GM23248 (cell line): ENCODE data around the gene TMEM30A. TPM values are rescaled to one million over a fixed set of nuclear protein-coding genes. Genes with fewer than 3 reads are reported as not detected.

ENCODE experiments used
- DNase-seq: peaks from one replicate; pipeline ENCODE4 v3.0.0-alpha.2; 2015
- H2AFZ ChIP-seq: fragments of 200-600 bp; sonication (generic); 2 replicates; pipeline ENCODE4 v1.6.1; 2016; ENCODE audit warnings: antibody characterized with exemption
- H3F3A ChIP-seq: fragments of 200-600 bp; sonication (generic); 2 replicates; pipeline ENCODE4 v1.6.1; 2016; ENCODE audit warnings: mild to moderate bottlenecking, antibody characterized with exemption, mixed run types; ENCODE audit not compliant: insufficient read depth
- H3K27ac ChIP-seq: fragments of 200-600 bp; sonication (generic); 2 replicates; pipeline ENCODE4 v1.5.1; 2016; ENCODE audit warnings: mild to moderate bottlenecking
- H3K27me3 ChIP-seq: fragments of 200-600 bp; sonication (generic); replicated peaks from 2 replicates; pipeline ENCODE4 v1.6.1; 2016; ENCODE audit warnings: mild to moderate bottlenecking; ENCODE audit not compliant: insufficient read depth
- H3K36me3 ChIP-seq: fragments of 200-600 bp; sonication (generic); 2 replicates; pipeline ENCODE4 v1.6.1; 2016; ENCODE audit warnings: low read depth, mild to moderate bottlenecking
- H3K4me1 ChIP-seq: fragments of 200-600 bp; sonication (generic); 2 replicates; pipeline ENCODE4 v1.6.1; 2016; ENCODE audit warnings: mild to moderate bottlenecking; ENCODE audit not compliant: insufficient read depth
- H3K4me2 ChIP-seq: fragments of 200-600 bp; sonication (generic); one replicate; pipeline ENCODE4 v1.6.1; 2016; ENCODE audit warnings: mild to moderate bottlenecking; ENCODE audit not compliant: unreplicated experiment
- H3K4me3 ChIP-seq: fragments of 200-600 bp; sonication (generic); 2 replicates; pipeline ENCODE4 v1.5.1; 2016; ENCODE audit warnings: mild to moderate bottlenecking
- H3K79me2 ChIP-seq: fragments of 200-600 bp; sonication (generic); 2 replicates; pipeline ENCODE4 v1.6.1; 2016; ENCODE audit warnings: mild to moderate bottlenecking; ENCODE audit not compliant: insufficient read depth
- H3K9ac ChIP-seq: fragments of 200-600 bp; sonication (generic); 2 replicates; pipeline ENCODE4 v1.6.1; 2016; ENCODE audit warnings: mild to moderate bottlenecking
- H3K9me2 ChIP-seq: fragments of 200-600 bp; sonication (generic); 2 replicates; pipeline ENCODE4 v1.6.1; 2016; ENCODE audit warnings: mixed run types, mild to moderate bottlenecking, moderate library complexity; ENCODE audit not compliant: insufficient read depth
- H3K9me3 ChIP-seq: fragments of 200-600 bp; sonication (generic); one replicate; pipeline ENCODE4 v1.6.1; 2017; ENCODE audit warnings: low read depth
- H4K20me1 ChIP-seq: fragments of 200-600 bp; sonication (generic); 2 replicates; pipeline ENCODE4 v1.6.0; 2016; ENCODE audit not compliant: insufficient read depth
- EZH2 ChIP-seq: fragments of 200-600 bp; sonication (generic); IDR thresholded peaks from 2 replicates; pipeline ENCODE4 v1.6.1; 2018; ENCODE audit warnings: antibody characterized with exemption, mild to moderate bottlenecking; ENCODE audit not compliant: insufficient read depth, poor library complexity, severe bottlenecking
- EZH2phosphoT487 ChIP-seq: fragments of 200-600 bp; sonication (generic); IDR thresholded peaks from 2 replicates; pipeline ENCODE4 v1.6.1; 2018; ENCODE audit warnings: antibody characterized with exemption, moderate library complexity, mild to moderate bottlenecking, low read depth; ENCODE audit not compliant: insufficient read depth
- WGBS, 2 experiments: methylation state at CpG; one replicate each; pipeline ENCODE4 v1.1.6; 2015 to 2017; ENCODE audit warnings: low lambda C conversion rate in 2 of 2, low coverage in 1 of 2; ENCODE audit errors: missing lambda C conversion rate in 2 of 2; 5-methylcytosine and 5-hydroxymethylcytosine counted together
- in situ Hi-C: fragments of 300-500 bp; cut with MboI; formaldehyde crosslinking; loops from 2 replicates; pipeline ENCODE4 v1.15.0; 2020
- polyA plus RNA-seq: library from polyadenylated mRNA; unstranded; fragments of >200 nt; fragmentation: Nextera tagmentation; extraction: Ambion mirVana; gene quantifications from 2 replicates; pipeline ENCODE4 v1.2.1, GENCODE V29; 2016
- total RNA-seq: library from RNA; depleted of rRNA; stranded (reverse); fragments of >200 nt; shearing (Covaris generic); gene quantifications from 2 replicates; pipeline ENCODE4 v1.2.3, GENCODE V29; 2014

The TMEM30A gene
- total and polyA plus RNA-seq, 2 experiments from 2014 or later: 125 to 152 TPM

GRCh38 chr6:75305573-75305972 is 21.0 kb upstream of the TMEM30A start:
- in situ Hi-C loops: no loop called here
- Histone ChIP-seq H3K4me1 (no peaks in the 10 kb centered on the region), H3K36me3 (no peaks in the 10 kb centered on the region), H2AFZ (no peak overlapping the region), H3K27me3 (peaks cover 5% of the 10 kb centered on the region; the same call in 1 of the 2 replicates), H4K20me1 (no peaks in the 10 kb centered on the region), H3K27ac (no peak overlapping the region), H3F3A (no peaks in the 10 kb centered on the region), H3K9ac (no peak overlapping the region), H3K9me3 (no peaks in the 10 kb centered on the region), H3K4me2 (no peak overlapping the region), H3K4me3 (no peak overlapping the region), H3K79me2 (no peaks in the 10 kb centered on the region), H3K9me2 (no peaks in the 10 kb centered on the region)
- no peak for DNase-seq
- WGBS, 2 experiments: 82 to 83% methylated on average over 5 of the region's 5 CpGs
- TF ChIP-seq EZH2: no peak
- TF ChIP-seq EZH2phosphoT487: no peak

DNA sequence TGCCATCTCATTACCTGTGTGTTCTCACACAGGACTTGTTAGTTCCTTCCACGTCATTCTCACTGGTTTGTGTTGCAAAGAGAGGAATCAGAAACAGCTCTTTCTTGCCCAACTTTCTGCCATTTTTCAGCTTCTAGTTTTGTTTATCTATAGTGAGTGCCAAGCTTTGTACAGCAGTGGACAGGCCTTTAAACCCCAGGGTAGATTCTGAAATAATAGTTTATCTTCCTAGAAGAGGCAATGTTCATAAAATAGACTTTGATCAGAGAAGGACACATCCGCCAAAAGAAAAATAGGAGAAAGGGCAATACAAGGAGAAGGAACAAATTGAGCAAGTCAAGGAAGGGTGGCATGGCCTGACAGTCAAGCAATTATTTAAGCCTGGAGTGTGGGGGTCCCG is 17.7 kb upstream of the TMEM30A start:
- Histone ChIP-seq H3K27me3 (no peaks in the 10 kb centered on the region), H3K9me3 (no peaks in the 10 kb centered on the region)
- in situ Hi-C loops: no loop called here

GRCh38 chr6:75301537-75301936 is 16.9 kb upstream of the TMEM30A start:
- H4K20me1 ChIP-seq: no peaks in the 10 kb centered on the region
- no peaks in the 10 kb centered on the region for H3K79me2 ChIP-seq
- H3K36me3 ChIP-seq: no peaks in the 10 kb centered on the region
- no peaks in the 10 kb centered on the region for H3F3A ChIP-seq
- H3K27me3 ChIP-seq: no peaks in the 10 kb centered on the region
- in situ Hi-C loops: no loop called here
- no peaks in the 10 kb centered on the region for H3K9me3 ChIP-seq
- H3K4me1 ChIP-seq: no peaks in the 10 kb centered on the region
- H3K4me2 ChIP-seq: no peak overlapping the region
- H2AFZ ChIP-seq: no peak overlapping the region
- no peak for TF ChIP-seq EZH2
- no peak for TF ChIP-seq EZH2phosphoT487
- H3K9me2 ChIP-seq: no peaks in the 10 kb centered on the region
- no peak for DNase-seq
- H3K4me3 ChIP-seq: no peak overlapping the region
- no peak overlapping the region for H3K9ac ChIP-seq
- H3K27ac ChIP-seq: no peak overlapping the region

More for the DNA sequence above, 17.7 kb upstream of the TMEM30A start:
- Histone ChIP-seq H3K9ac (no peak overlapping the region), H3K36me3 (no peaks in the 10 kb centered on the region), H3K4me3 (no peak overlapping the region), H3K4me2 (no peak overlapping the region), H3K27ac (no peak overlapping the region), H4K20me1 (no peaks in the 10 kb centered on the region), H2AFZ (no peak overlapping the region), H3K9me2 (no peaks in the 10 kb centered on the region), H3K4me1 (no peaks in the 10 kb centered on the region), H3K79me2 (no peaks in the 10 kb centered on the region), H3F3A (no peaks in the 10 kb centered on the region)
- WGBS, 2 experiments: 94 to 98% methylated on average over 3 of the region's 3 CpGs
- TF ChIP-seq EZH2phosphoT487 (no peak), EZH2 (no peak)
- DNase-seq: no peak

DNA sequence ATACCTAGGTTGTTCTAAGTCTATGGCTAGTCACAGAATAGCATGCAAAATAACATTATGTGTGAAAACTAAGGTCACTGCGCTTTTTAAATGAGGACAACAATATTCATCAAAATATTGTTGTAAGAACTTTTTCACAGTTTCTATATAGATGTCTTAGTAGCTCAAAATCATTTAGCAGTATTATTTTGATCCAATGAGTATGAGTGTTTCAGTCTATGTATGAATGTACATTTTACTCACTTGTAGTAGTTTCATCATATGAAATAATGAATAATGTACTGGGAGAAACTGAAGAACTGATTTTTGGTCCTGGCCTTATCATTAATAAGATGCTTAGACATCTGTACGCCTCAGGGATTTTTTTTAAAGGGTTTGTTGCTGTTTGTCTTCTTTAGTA is 16.5 kb upstream of the TMEM30A start:
- Histone ChIP-seq H4K20me1 (no peaks in the 10 kb centered on the region), H3K9me2 (no peaks in the 10 kb centered on the region), H3K27ac (no peak overlapping the region), H3K9ac (no peak overlapping the region), H3K4me1 (no peaks in the 10 kb centered on the region), H3K4me3 (no peak overlapping the region), H2AFZ (no peak overlapping the region), H3F3A (no peaks in the 10 kb centered on the region), H3K79me2 (no peaks in the 10 kb centered on the region), H3K27me3 (no peaks in the 10 kb centered on the region), H3K4me2 (no peak overlapping the region), H3K36me3 (no peaks in the 10 kb centered on the region), H3K9me3 (no peaks in the 10 kb centered on the region)
- WGBS, 2 experiments: 90 to 96% methylated on average over 2 of the region's 2 CpGs
- in situ Hi-C loops: no loop called here
- TF ChIP-seq EZH2phosphoT487 (no peak), EZH2 (no peak)
- no peak for DNase-seq

- H3K9me2 ChIP-seq: no peaks in the 10 kb centered on the region
- TF ChIP-seq EZH2phosphoT487 (no peak), EZH2 (no peak)
- no peak overlapping the region for H3K27ac ChIP-seq
- no peaks in the 10 kb centered on the region for H3K4me1 ChIP-seq
- H3K9me3 ChIP-seq: no peaks in the 10 kb centered on the region
- H3F3A ChIP-seq: no peaks in the 10 kb centered on the region
- no peak overlapping the region for H3K4me3 ChIP-seq
- no peaks in the 10 kb centered on the region for H3K36me3 ChIP-seq
- no peak overlapping the region for H3K9ac ChIP-seq
- WGBS, 2 experiments: 48 to 69% methylated on average over 1 of the region's 1 CpG
- H2AFZ ChIP-seq: no peak overlapping the region
- no peaks in the 10 kb centered on the region for H4K20me1 ChIP-seq
- no peaks in the 10 kb centered on the region for H3K27me3 ChIP-seq
- no peak for DNase-seq
- H3K79me2 ChIP-seq: no peaks in the 10 kb centered on the region
- in situ Hi-C loops: no loop called here
- no peak overlapping the region for H3K4me2 ChIP-seq
Measured at GRCh38 chr6:75300531-75300855, 15.9 kb upstream of the TMEM30A start.
